Osteoblast (primary cell): Measurements from ENCODE around the gene RRAGC. TPM values are rescaled to one million over a fixed set of nuclear protein-coding genes. Genes with fewer than 3 reads are reported as not detected.

Experiments
- DNase-seq: peaks from one replicate; pipeline ENCODE4 v3.0.0; 2011; ENCODE audit warnings: low spot score, mixed read lengths; ENCODE audit not compliant: insufficient read length; ENCODE audit errors: missing footprints
- H2AFZ ChIP-seq: 2 replicates; pipeline ENCODE4 v1.6.0; 2011; ENCODE audit warnings: mild to moderate bottlenecking, low read length
- H3K27ac ChIP-seq: 2 replicates; pipeline ENCODE4 v1.5.1; 2011; ENCODE audit warnings: mild to moderate bottlenecking, low read depth, low read length, moderate library complexity
- H3K27me3 ChIP-seq: 2 replicates; pipeline ENCODE4 v1.6.0; 2012; ENCODE audit warnings: mild to moderate bottlenecking, control low read depth, inconsistent platforms, low read length, moderate library complexity; ENCODE audit not compliant: insufficient read depth
- H3K36me3 ChIP-seq: 2 replicates; pipeline ENCODE4 v1.5.1; 2011; ENCODE audit warnings: mild to moderate bottlenecking, low read length, control low read depth, moderate library complexity; ENCODE audit not compliant: insufficient read depth
- H3K4me1 ChIP-seq: 2 replicates; pipeline ENCODE4 v1.5.1; 2011; ENCODE audit warnings: mild to moderate bottlenecking, low read length, control low read depth, moderate library complexity; ENCODE audit not compliant: insufficient read depth
- H3K4me2 ChIP-seq: 2 replicates; pipeline ENCODE4 v1.6.0; 2011; ENCODE audit warnings: mild to moderate bottlenecking, low read length; ENCODE audit not compliant: insufficient read depth
- H3K4me3 ChIP-seq: fragments of 200-600 bp; sonication (generic); 3 replicates; pipeline ENCODE4 v1.5.1; 2012; ENCODE audit warnings: mild to moderate bottlenecking, low read length, inconsistent platforms; ENCODE audit not compliant: insufficient read depth
- H3K79me2 ChIP-seq: 2 replicates; pipeline ENCODE4 v1.6.0; 2012; ENCODE audit warnings: mild to moderate bottlenecking, low read length, control low read depth, inconsistent platforms; ENCODE audit not compliant: insufficient read depth
- H3K9me3 ChIP-seq: 2 replicates; pipeline ENCODE4 v1.5.1; 2011; ENCODE audit warnings: low read depth, low read length, control low read depth
- H4K20me1 ChIP-seq: 2 replicates; pipeline ENCODE4 v1.6.0; 2012; ENCODE audit warnings: mild to moderate bottlenecking, low read length, control low read depth; ENCODE audit not compliant: insufficient read depth
- total RNA-seq: library from RNA; depleted of rRNA; stranded (reverse); fragments of >200 nt; gene quantifications from 2 replicates; pipeline ENCODE4 v1.2.3, GENCODE V29; 2012
- TF ChIP-seq, protein P1 (sequence below): IDR thresholded peaks from 2 replicates; pipeline ENCODE4 v1.5.1; 2011; ENCODE audit warnings: mild to moderate bottlenecking, low read depth, low read length, moderate library complexity; ENCODE audit errors: extremely low read depth

The RRAGC gene
- total RNA-seq, 1 donor = 57.9 TPM

DNA sequence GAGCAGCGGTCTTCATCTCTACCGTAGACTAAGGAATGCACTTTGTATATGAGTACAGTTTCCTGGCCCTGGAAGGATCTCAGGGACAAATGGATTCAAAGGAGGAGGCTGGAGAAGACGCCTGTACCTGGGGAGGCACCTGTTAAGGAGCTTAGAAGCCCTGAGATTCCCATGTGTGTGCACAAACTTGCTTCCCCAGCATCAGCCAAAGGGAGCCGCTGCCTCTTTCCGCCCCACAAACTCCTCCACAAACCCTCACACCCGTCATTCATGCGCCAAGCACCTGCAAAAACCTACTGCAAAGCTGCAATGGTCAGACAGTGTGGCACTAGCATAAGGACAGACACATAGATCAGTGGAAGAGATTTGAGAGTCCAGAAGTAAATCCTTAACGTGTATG is 54.5 kb downstream of the RRAGC start:
- Histone ChIP-seq H3K4me1 (no peaks in the 10 kb centered on the region), H3K4me3 (no peak overlapping the region), H3K9me3 (no peaks in the 10 kb centered on the region), H3K27me3 (peaks cover 36% of the 10 kb centered on the region), H4K20me1 (no peaks in the 10 kb centered on the region), H3K79me2 (no peaks in the 10 kb centered on the region), H2AFZ (no peak overlapping the region), H3K36me3 (no peaks in the 10 kb centered on the region), H3K4me2 (no peak overlapping the region), H3K27ac (no peak overlapping the region)
- TF ChIP-seq, protein P1, sequence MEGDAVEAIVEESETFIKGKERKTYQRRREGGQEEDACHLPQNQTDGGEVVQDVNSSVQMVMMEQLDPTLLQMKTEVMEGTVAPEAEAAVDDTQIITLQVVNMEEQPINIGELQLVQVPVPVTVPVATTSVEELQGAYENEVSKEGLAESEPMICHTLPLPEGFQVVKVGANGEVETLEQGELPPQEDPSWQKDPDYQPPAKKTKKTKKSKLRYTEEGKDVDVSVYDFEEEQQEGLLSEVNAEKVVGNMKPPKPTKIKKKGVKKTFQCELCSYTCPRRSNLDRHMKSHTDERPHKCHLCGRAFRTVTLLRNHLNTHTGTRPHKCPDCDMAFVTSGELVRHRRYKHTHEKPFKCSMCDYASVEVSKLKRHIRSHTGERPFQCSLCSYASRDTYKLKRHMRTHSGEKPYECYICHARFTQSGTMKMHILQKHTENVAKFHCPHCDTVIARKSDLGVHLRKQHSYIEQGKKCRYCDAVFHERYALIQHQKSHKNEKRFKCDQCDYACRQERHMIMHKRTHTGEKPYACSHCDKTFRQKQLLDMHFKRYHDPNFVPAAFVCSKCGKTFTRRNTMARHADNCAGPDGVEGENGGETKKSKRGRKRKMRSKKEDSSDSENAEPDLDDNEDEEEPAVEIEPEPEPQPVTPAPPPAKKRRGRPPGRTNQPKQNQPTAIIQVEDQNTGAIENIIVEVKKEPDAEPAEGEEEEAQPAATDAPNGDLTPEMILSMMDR = no peak
- DNase-seq = no peak

- Histone ChIP-seq H3K27ac (no peak overlapping the region), H3K4me2 (peak overlapping the region; percentile 61), H3K4me3 (peak overlapping the region; percentile 35), H3K9me3 (no peaks in the 10 kb centered on the region), H2AFZ (no peak overlapping the region), H3K27me3 (peaks cover 33% of the 10 kb centered on the region), H3K79me2 (no peaks in the 10 kb centered on the region), H4K20me1 (no peaks in the 10 kb centered on the region), H3K4me1 (no peaks in the 10 kb centered on the region), H3K36me3 (no peaks in the 10 kb centered on the region)
- peak; percentile 86 for DNase-seq
- TF ChIP-seq, protein P1 = no peak
Measured at GRCh38 chr1:38804062-38804886, 55.3 kb downstream of the RRAGC start.

DNA sequence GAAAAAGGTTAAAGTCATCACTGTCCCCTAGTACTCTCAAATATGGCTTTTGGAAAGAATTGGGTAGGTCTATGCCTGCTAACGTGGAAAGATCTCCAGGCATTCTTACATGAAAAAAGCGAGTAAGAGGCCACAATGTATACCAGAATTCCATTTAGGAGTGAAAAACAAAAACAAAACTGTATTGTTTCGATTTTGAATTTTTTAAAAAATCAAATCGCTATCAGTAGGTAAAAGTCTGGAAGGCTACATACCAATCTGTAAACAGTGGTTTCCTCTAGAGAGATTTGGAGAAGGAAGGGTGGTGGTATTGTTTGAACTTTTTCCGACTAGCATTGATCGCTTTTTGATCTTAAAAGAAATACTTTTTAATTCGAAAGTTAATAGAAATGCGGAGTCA is 55.9 kb downstream of the RRAGC start:
- H3K9me3 ChIP-seq = no peaks in the 10 kb centered on the region
- H3K27ac ChIP-seq = no peak overlapping the region
- TF ChIP-seq, protein P1 = no peak
- H3K4me3 ChIP-seq = peak overlapping the region; percentile 35
- H3K79me2 ChIP-seq = no peaks in the 10 kb centered on the region
- H3K36me3 ChIP-seq = no peaks in the 10 kb centered on the region
- no peak overlapping the region for H2AFZ ChIP-seq
- peaks cover 33% of the 10 kb centered on the region for H3K27me3 ChIP-seq
- H3K4me2 ChIP-seq = peak overlapping the region; percentile 57
- H3K4me1 ChIP-seq = no peaks in the 10 kb centered on the region
- no peaks in the 10 kb centered on the region for H4K20me1 ChIP-seq
- DNase-seq = no peak
